Measurements from ENCODE around the gene SLC25A10. TPM values are rescaled to one million over a fixed set of nuclear protein-coding genes. Genes with fewer than 3 reads are reported as not detected.

Gene SLC25A10
- polyA plus RNA-seq, 1 donor from 2014 or later, result 8.7 TPM

DNA sequence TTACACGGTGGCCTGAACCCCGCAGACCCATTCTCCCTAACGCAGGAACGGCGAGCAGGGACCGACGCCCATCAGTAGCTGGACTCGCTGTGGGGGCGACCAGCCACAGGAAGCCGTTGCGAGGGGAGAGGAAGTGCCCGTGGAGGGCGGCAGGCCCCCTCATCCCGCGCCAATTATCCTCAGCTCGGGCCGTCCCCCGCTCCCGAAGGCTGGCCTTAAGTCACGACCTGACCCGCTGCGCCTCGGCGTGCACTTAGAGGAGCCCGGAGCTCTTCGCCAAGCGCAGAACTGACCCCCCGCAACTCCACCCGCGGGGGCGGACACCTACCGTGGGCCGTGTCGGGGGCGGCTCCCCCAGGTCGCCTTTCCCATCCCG lies 28.9 kb upstream of the SLC25A10 start:
- Histone ChIP-seq H3K9me2 (ENCODE audit: insufficient read depth, low read length) (no peaks in the 10 kb centered on the region), H3K79me2 (replicated peaks; ENCODE audit: insufficient read depth, low read length) (peaks cover 37% of the 10 kb centered on the region), H3K9ac (ENCODE audit: low read length) (peak overlapping the region; percentile 98), H3F3A (ENCODE audit: insufficient read depth, low read length, poor library complexity, severe bottlenecking) (no peaks in the 10 kb centered on the region), H3K4me3 (ENCODE audit: low read length) (peak overlapping the region; percentile 100), H3K9me3 (ENCODE audit: low read length) (no peaks in the 10 kb centered on the region), H3K27ac (ENCODE audit: low read length) (peak overlapping the region; percentile 92), H3K27me3 (ENCODE audit: insufficient read depth, low read depth, low read length) (no peaks in the 10 kb centered on the region), H2AFZ (ENCODE audit: low read depth, low read length) (peak overlapping the region; percentile 33), H3K4me2 (ENCODE audit: low read length) (peak overlapping the region; percentile 63), H3K36me3 (ENCODE audit: insufficient read depth, low read length) (no peaks in the 10 kb centered on the region), H4K20me1 (ENCODE audit: insufficient read depth) (peaks cover 7% of the 10 kb centered on the region)
- TF ChIP-seq SMC3 (conservative IDR thresholded peaks at IDR 0.05; ENCODE audit: poor library complexity) (no peak), RAD21 (conservative IDR thresholded peaks at IDR 0.05) (no peak), EP300 (conservative IDR thresholded peaks at IDR 0.05; ENCODE audit: poor library complexity, severe bottlenecking) (no peak), POLR2AphosphoS5 (IDR thresholded peaks at IDR 0.05) (no peak), TAF1 (IDR thresholded peaks at IDR 0.05; ENCODE audit: low read depth) (no peak), MXI1 (conservative IDR thresholded peaks at IDR 0.05; ENCODE audit: poor library complexity, severe bottlenecking) (no peak), EZH2 (IDR thresholded peaks at IDR 0.05; ENCODE audit: borderline replicate concordance, insufficient read depth, low read length, poor library complexity, severe bottlenecking) (no peak)
- TF ChIP-seq, protein P1, sequence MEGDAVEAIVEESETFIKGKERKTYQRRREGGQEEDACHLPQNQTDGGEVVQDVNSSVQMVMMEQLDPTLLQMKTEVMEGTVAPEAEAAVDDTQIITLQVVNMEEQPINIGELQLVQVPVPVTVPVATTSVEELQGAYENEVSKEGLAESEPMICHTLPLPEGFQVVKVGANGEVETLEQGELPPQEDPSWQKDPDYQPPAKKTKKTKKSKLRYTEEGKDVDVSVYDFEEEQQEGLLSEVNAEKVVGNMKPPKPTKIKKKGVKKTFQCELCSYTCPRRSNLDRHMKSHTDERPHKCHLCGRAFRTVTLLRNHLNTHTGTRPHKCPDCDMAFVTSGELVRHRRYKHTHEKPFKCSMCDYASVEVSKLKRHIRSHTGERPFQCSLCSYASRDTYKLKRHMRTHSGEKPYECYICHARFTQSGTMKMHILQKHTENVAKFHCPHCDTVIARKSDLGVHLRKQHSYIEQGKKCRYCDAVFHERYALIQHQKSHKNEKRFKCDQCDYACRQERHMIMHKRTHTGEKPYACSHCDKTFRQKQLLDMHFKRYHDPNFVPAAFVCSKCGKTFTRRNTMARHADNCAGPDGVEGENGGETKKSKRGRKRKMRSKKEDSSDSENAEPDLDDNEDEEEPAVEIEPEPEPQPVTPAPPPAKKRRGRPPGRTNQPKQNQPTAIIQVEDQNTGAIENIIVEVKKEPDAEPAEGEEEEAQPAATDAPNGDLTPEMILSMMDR (IDR thresholded peaks at IDR 0.05; ENCODE audit: poor library complexity, severe bottlenecking), result no peak
- TF ChIP-seq, protein P2, sequence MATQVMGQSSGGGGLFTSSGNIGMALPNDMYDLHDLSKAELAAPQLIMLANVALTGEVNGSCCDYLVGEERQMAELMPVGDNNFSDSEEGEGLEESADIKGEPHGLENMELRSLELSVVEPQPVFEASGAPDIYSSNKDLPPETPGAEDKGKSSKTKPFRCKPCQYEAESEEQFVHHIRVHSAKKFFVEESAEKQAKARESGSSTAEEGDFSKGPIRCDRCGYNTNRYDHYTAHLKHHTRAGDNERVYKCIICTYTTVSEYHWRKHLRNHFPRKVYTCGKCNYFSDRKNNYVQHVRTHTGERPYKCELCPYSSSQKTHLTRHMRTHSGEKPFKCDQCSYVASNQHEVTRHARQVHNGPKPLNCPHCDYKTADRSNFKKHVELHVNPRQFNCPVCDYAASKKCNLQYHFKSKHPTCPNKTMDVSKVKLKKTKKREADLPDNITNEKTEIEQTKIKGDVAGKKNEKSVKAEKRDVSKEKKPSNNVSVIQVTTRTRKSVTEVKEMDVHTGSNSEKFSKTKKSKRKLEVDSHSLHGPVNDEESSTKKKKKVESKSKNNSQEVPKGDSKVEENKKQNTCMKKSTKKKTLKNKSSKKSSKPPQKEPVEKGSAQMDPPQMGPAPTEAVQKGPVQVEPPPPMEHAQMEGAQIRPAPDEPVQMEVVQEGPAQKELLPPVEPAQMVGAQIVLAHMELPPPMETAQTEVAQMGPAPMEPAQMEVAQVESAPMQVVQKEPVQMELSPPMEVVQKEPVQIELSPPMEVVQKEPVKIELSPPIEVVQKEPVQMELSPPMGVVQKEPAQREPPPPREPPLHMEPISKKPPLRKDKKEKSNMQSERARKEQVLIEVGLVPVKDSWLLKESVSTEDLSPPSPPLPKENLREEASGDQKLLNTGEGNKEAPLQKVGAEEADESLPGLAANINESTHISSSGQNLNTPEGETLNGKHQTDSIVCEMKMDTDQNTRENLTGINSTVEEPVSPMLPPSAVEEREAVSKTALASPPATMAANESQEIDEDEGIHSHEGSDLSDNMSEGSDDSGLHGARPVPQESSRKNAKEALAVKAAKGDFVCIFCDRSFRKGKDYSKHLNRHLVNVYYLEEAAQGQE (IDR thresholded peaks at IDR 0.05; ENCODE audit: borderline replicate concordance), result no peak

DNA sequence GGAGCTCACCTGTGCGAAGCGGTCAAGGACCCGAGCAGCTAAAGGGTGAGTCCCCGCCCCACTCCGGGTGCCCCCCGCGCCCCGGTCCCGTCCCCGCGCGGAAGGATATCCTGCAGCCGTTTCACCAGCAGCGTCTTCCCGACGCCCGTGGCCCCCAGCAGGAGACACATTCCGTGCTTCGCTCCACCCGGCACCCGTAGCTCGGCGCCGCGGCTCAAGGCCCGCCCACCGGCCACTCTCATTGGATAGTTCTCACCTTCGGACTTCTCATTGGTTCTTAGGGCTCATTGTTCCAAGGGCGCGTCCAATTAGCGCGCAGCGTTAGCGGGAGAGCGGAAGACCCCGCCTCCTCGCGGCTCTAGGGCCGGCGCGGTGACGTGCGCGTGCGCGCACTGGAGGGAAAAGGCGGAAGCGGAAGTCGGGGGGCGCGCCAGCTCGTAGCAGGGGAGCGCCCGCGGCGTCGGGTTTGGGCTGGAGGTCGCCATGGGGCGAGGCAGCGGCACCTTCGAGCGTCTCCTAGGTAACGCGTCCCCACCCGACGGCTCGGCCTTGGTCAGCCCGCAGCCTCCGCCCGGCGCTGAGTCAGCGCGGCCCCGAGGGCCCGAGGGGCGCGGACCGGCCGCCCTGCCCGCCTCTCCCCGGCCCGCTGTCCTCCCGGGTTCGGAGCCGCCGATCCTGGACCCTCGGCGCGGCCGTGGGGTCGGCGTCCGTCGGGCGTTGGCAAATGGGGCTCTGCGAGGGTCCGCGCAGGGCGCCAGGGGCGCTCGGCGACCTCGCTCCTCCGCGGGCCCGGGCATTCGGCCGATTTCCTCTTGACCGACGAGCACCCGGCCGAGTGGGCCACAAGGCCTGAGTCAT lies 28.3 kb upstream of the SLC25A10 start, which contains the start of the genes ARL16 and HGS:
Gene ARL16, minus strand, starts transcription at position 214 of the 858 bp plus-strand sequence. Its CDS starts 44 bp downstream, at position 170.
Gene HGS, plus strand, starts transcription at position 428 of the 858 bp plus-strand sequence. Its CDS starts 56 bp downstream, at position 484.
- Histone ChIP-seq H3F3A (ENCODE audit: insufficient read depth, low read length, poor library complexity, severe bottlenecking) (no peaks in the 10 kb centered on the region), H3K27ac (ENCODE audit: low read length) (peak within 1 kb of the TSS; percentile 92), H3K4me2 (ENCODE audit: low read length) (peak within 1 kb of the TSS; percentile 89), H3K27me3 (ENCODE audit: insufficient read depth, low read depth, low read length) (no peaks in the 10 kb centered on the region), H3K9me2 (ENCODE audit: insufficient read depth, low read length) (no peaks in the 10 kb centered on the region), H2AFZ (ENCODE audit: low read depth, low read length) (peak within 1 kb of the TSS; percentile 33), H3K79me2 (replicated peaks; ENCODE audit: insufficient read depth, low read length) (peaks cover 37% of the 10 kb centered on the region), H3K36me3 (ENCODE audit: insufficient read depth, low read length) (no peaks in the 10 kb centered on the region), H3K9ac (ENCODE audit: low read length) (peak within 1 kb of the TSS; percentile 98), H3K4me3 (ENCODE audit: low read length) (peak within 1 kb of the TSS; percentile 100), H3K9me3 (ENCODE audit: low read length) (no peaks in the 10 kb centered on the region), H4K20me1 (ENCODE audit: insufficient read depth) (peaks cover 7% of the 10 kb centered on the region)
- peak; percentile 56 for TF ChIP-seq EP300 (conservative IDR thresholded peaks at IDR 0.05; ENCODE audit: poor library complexity, severe bottlenecking)
- TF ChIP-seq, protein P2 (IDR thresholded peaks at IDR 0.05; ENCODE audit: borderline replicate concordance), result peak; percentile 5
- TF ChIP-seq SMC3 (conservative IDR thresholded peaks at IDR 0.05; ENCODE audit: poor library complexity), result no peak
- no peak for TF ChIP-seq EZH2 (IDR thresholded peaks at IDR 0.05; ENCODE audit: borderline replicate concordance, insufficient read depth, low read length, poor library complexity, severe bottlenecking)
- TF ChIP-seq, protein P1 (IDR thresholded peaks at IDR 0.05; ENCODE audit: poor library complexity, severe bottlenecking), result no peak
- TF ChIP-seq POLR2AphosphoS5 (IDR thresholded peaks at IDR 0.05), result peak; percentile 84
- TF ChIP-seq MXI1 (conservative IDR thresholded peaks at IDR 0.05; ENCODE audit: poor library complexity, severe bottlenecking), result peak; percentile 76
- peak; percentile 70 for TF ChIP-seq TAF1 (IDR thresholded peaks at IDR 0.05; ENCODE audit: low read depth)
- TF ChIP-seq RAD21 (conservative IDR thresholded peaks at IDR 0.05), result peak; percentile 14

All from neural cell (in vitro differentiated cells).